Measurements from ENCODE around the gene PGGT1B. TPM values are rescaled to one million over a fixed set of nuclear protein-coding genes. Genes with fewer than 3 reads are reported as not detected.

Gene PGGT1B
- total and polyA plus RNA-seq, 3 donors from 2014 or later: 10.2 to 15.6 (median 12.1) TPM

- intact Hi-C loops (cut with DNase I; ENCODE audit: low total_unique reads): no loop called here
- H3K27ac ChIP-seq: peak overlapping the region; percentile 55 to 80
- TF ChIP-seq CTCF (IDR thresholded peaks at IDR 0.05): no peak
- no peak for TF ChIP-seq POLR2A (IDR thresholded peaks at IDR 0.05)
These were observed 33.1 kb upstream of the PGGT1B start for GRCh38 chr5:115295777-115296123.

GRCh38 chr5:115291397-115291796, 28.7 kb upstream of the PGGT1B start:
- intact Hi-C loops (cut with DNase I; ENCODE audit: low total_unique reads): no loop called here

More at GRCh38 chr5:115295777-115296123, 33.1 kb upstream of the PGGT1B start:
- no peaks in the 10 kb centered on the region for H3K9me3 ChIP-seq
- H3K4me1 ChIP-seq: peaks cover 3% of the 10 kb centered on the region
- 18% methylated on average over 11 of the region's 11 CpGs for WGBS, 2 donors
- no peaks in the 10 kb centered on the region for H3K36me3 ChIP-seq (ENCODE audit: low read depth, missing control alignments)
- H3K27me3 ChIP-seq: no peaks in the 10 kb centered on the region
- peak overlapping the region; percentile 73 to 95 for H3K4me3 ChIP-seq
- no peak for DNase-seq

GRCh38 chr5:115289104-115289503, 26.4 kb upstream of the PGGT1B start:
- DNase-seq: no peak
- no peak for TF ChIP-seq CTCF (IDR thresholded peaks at IDR 0.05)
- no peak for TF ChIP-seq POLR2A (IDR thresholded peaks at IDR 0.05)
- intact Hi-C loops (cut with DNase I; ENCODE audit: low total_unique reads): no loop called here
- Histone ChIP-seq H3K4me1 (no peaks in the 10 kb centered on the region), H3K4me3 (no peak overlapping the region), H3K9me3 (no peaks in the 10 kb centered on the region), H3K36me3 (ENCODE audit: low read depth, missing control alignments) (no peaks in the 10 kb centered on the region), H3K27me3 (no peaks in the 10 kb centered on the region), H3K27ac (no peak overlapping the region)
- WGBS, 2 donors: 81 to 96% methylated on average over 4 of the region's 4 CpGs

More at GRCh38 chr5:115291397-115291796, 28.7 kb upstream of the PGGT1B start:
- TF ChIP-seq CTCF (IDR thresholded peaks at IDR 0.05) (no peak), POLR2A (IDR thresholded peaks at IDR 0.05) (no peak)
- Histone ChIP-seq H3K27me3 (no peaks in the 10 kb centered on the region), H3K4me1 (peaks cover 3% of the 10 kb centered on the region), H3K4me3 (no peak overlapping the region), H3K36me3 (ENCODE audit: low read depth, missing control alignments) (no peaks in the 10 kb centered on the region), H3K9me3 (no peaks in the 10 kb centered on the region), H3K27ac (no peak overlapping the region)
- no peak for DNase-seq

GRCh38 chr5:115284021-115284420, 21.3 kb upstream of the PGGT1B start:
- no peak overlapping the region for H3K27ac ChIP-seq
- H3K4me3 ChIP-seq: no peak overlapping the region
- WGBS, 2 donors: 89% methylated on average over 1 of the region's 1 CpG
- no peaks in the 10 kb centered on the region for H3K4me1 ChIP-seq
- no peak for DNase-seq
- intact Hi-C loops (cut with DNase I; ENCODE audit: low total_unique reads): no loop called here
- no peak for TF ChIP-seq CTCF (IDR thresholded peaks at IDR 0.05)
- no peak for TF ChIP-seq POLR2A (IDR thresholded peaks at IDR 0.05)
- no peaks in the 10 kb centered on the region for H3K36me3 ChIP-seq (ENCODE audit: low read depth, missing control alignments)
- H3K27me3 ChIP-seq: no peaks in the 10 kb centered on the region
- H3K9me3 ChIP-seq: no peaks in the 10 kb centered on the region

- intact Hi-C loops (cut with DNase I; ENCODE audit: low total_unique reads): no loop called here
- no peaks in the 10 kb centered on the region for H3K36me3 ChIP-seq (ENCODE audit: low read depth, missing control alignments)
- no peak for DNase-seq
- no peak overlapping the region for H3K27ac ChIP-seq
- H3K9me3 ChIP-seq: no peaks in the 10 kb centered on the region
- H3K4me1 ChIP-seq: no peaks in the 10 kb centered on the region
- H3K27me3 ChIP-seq: no peaks in the 10 kb centered on the region
- 54 to 79% methylated on average over 1 of the region's 1 CpG for WGBS, 2 donors
- TF ChIP-seq POLR2A (IDR thresholded peaks at IDR 0.05): no peak
- no peak for TF ChIP-seq CTCF (IDR thresholded peaks at IDR 0.05)
- no peak overlapping the region for H3K4me3 ChIP-seq
These were observed 19.5 kb upstream of the PGGT1B start for GRCh38 chr5:115282131-115282530.
